Activated T-cell treated with anti-CD3 and anti-CD28 coated beads, Interleukin-2, amount 50 U/mL, for 4 hours (primary cell): ENCODE measurements around the gene AUTS2. TPM values are rescaled to one million over a fixed set of nuclear protein-coding genes. Genes with fewer than 3 reads are reported as not detected.

Source experiments
- ATAC-seq, 2 donors: fragments of 200-7000 bp; cut with Tn5 transposase; one replicate each; pipeline ENCODE4 v1.10.0; 2021
- DNase-seq: peaks from one replicate; pipeline ENCODE4 v3.0.0-alpha.2; 2020
- H3K27me3 Mint-ChIP-seq: one replicate; pipeline ENCODE4 v1.8.0; 2021; ENCODE audit warnings: low read depth, mixed read lengths
- H3K36me3 Mint-ChIP-seq: one replicate; pipeline ENCODE4 v1.8.0; 2022; ENCODE audit warnings: mixed read lengths; ENCODE audit not compliant: insufficient read depth
- H3K4me1 Mint-ChIP-seq: one replicate; pipeline ENCODE4 v1.8.0; 2021; ENCODE audit warnings: low read depth, mixed read lengths
- H3K4me3 Mint-ChIP-seq: one replicate; pipeline ENCODE4 v1.8.0; 2021; ENCODE audit warnings: mild to moderate bottlenecking, moderate library complexity, mixed read lengths
- H3K9me3 Mint-ChIP-seq: one replicate; pipeline ENCODE4 v1.8.0; 2021; ENCODE audit warnings: mixed read lengths
- total RNA-seq, 3 donors: library from RNA; stranded (reverse); gene quantifications; one replicate each; pipeline ENCODE4 v1.2.1, GENCODE V29; 2021

The AUTS2 gene
- total RNA-seq, 3 donors from 2014 or later = 1.4 to 4.4 (median 2.8) TPM

- no peaks in the 10 kb centered on the region for H3K4me1 Mint-ChIP-seq
- DNase-seq (no peak), ATAC-seq (no peak)
- no peaks in the 10 kb centered on the region for H3K27me3 Mint-ChIP-seq
- no peaks in the 10 kb centered on the region for H3K36me3 Mint-ChIP-seq
- no peaks in the 10 kb centered on the region for H3K9me3 Mint-ChIP-seq
- no peak overlapping the region for H3K4me3 Mint-ChIP-seq
Observed at GRCh38 chr7:70044525-70044924, 446.2 kb downstream of the AUTS2 start.

- H3K4me1 Mint-ChIP-seq = no peaks in the 10 kb centered on the region
- H3K9me3 Mint-ChIP-seq = no peaks in the 10 kb centered on the region
- no peaks in the 10 kb centered on the region for H3K27me3 Mint-ChIP-seq
- H3K4me3 Mint-ChIP-seq = no peak overlapping the region
- ATAC-seq = no peak
- H3K36me3 Mint-ChIP-seq = no peaks in the 10 kb centered on the region
- DNase-seq = no peak
Observed at GRCh38 chr7:70044981-70045380, 446.7 kb downstream of the AUTS2 start.

GRCh38 chr7:70047384-70047783 is 449.1 kb downstream of the AUTS2 start:
- H3K9me3 Mint-ChIP-seq = no peaks in the 10 kb centered on the region
- no peaks in the 10 kb centered on the region for H3K36me3 Mint-ChIP-seq
- no peaks in the 10 kb centered on the region for H3K27me3 Mint-ChIP-seq

GRCh38 chr7:70047891-70048448 is 449.7 kb downstream of the AUTS2 start:
- H3K4me1 Mint-ChIP-seq = no peaks in the 10 kb centered on the region
- no peaks in the 10 kb centered on the region for H3K9me3 Mint-ChIP-seq
- no peaks in the 10 kb centered on the region for H3K36me3 Mint-ChIP-seq
- ATAC-seq = no peak
- H3K4me3 Mint-ChIP-seq = no peak overlapping the region
- no peaks in the 10 kb centered on the region for H3K27me3 Mint-ChIP-seq
- no peak for DNase-seq

More at GRCh38 chr7:70047384-70047783, 449.1 kb downstream of the AUTS2 start:
- no peaks in the 10 kb centered on the region for H3K4me1 Mint-ChIP-seq
- ATAC-seq = no peak
- no peak overlapping the region for H3K4me3 Mint-ChIP-seq
- DNase-seq = no peak

- no peaks in the 10 kb centered on the region for H3K4me1 Mint-ChIP-seq
- H3K4me3 Mint-ChIP-seq = no peak overlapping the region
- DNase-seq (no peak), ATAC-seq (no peak)
- H3K27me3 Mint-ChIP-seq = no peaks in the 10 kb centered on the region
- H3K9me3 Mint-ChIP-seq = no peaks in the 10 kb centered on the region
- H3K36me3 Mint-ChIP-seq = no peaks in the 10 kb centered on the region
Observed at GRCh38 chr7:70051726-70052125, 453.5 kb downstream of the AUTS2 start.

GRCh38 chr7:70052691-70053090 is 454.4 kb downstream of the AUTS2 start:
- Mint-ChIP-seq H3K4me1 (no peaks in the 10 kb centered on the region), H3K9me3 (no peaks in the 10 kb centered on the region), H3K27me3 (no peaks in the 10 kb centered on the region), H3K4me3 (no peak overlapping the region), H3K36me3 (no peaks in the 10 kb centered on the region)
- ATAC-seq (no peak), DNase-seq (no peak)

- H3K9me3 Mint-ChIP-seq = no peaks in the 10 kb centered on the region
Observed at GRCh38 chr7:70053421-70053820, 455.1 kb downstream of the AUTS2 start.

GRCh38 chr7:70053989-70054388 is 455.7 kb downstream of the AUTS2 start:
- Mint-ChIP-seq H3K9me3 (no peaks in the 10 kb centered on the region), H3K27me3 (no peaks in the 10 kb centered on the region), H3K36me3 (no peaks in the 10 kb centered on the region), H3K4me1 (no peaks in the 10 kb centered on the region), H3K4me3 (no peak overlapping the region)
- no peak for ATAC-seq
- no peak for DNase-seq

More at GRCh38 chr7:70053421-70053820, 455.1 kb downstream of the AUTS2 start:
- no peaks in the 10 kb centered on the region for H3K4me1 Mint-ChIP-seq
- DNase-seq (no peak), ATAC-seq (no peak)
- no peaks in the 10 kb centered on the region for H3K36me3 Mint-ChIP-seq
- no peak overlapping the region for H3K4me3 Mint-ChIP-seq
- H3K27me3 Mint-ChIP-seq = no peaks in the 10 kb centered on the region

- no peak for ATAC-seq
- no peaks in the 10 kb centered on the region for H3K36me3 Mint-ChIP-seq
- no peak for DNase-seq
- no peak overlapping the region for H3K4me3 Mint-ChIP-seq
- no peaks in the 10 kb centered on the region for H3K27me3 Mint-ChIP-seq
- no peaks in the 10 kb centered on the region for H3K4me1 Mint-ChIP-seq
- H3K9me3 Mint-ChIP-seq = peaks cover 4% of the 10 kb centered on the region
Observed at GRCh38 chr7:70056363-70056762, 458.1 kb downstream of the AUTS2 start.

- no peaks in the 10 kb centered on the region for H3K36me3 Mint-ChIP-seq
- peaks cover 4% of the 10 kb centered on the region for H3K9me3 Mint-ChIP-seq
- no peaks in the 10 kb centered on the region for H3K4me1 Mint-ChIP-seq
- no peaks in the 10 kb centered on the region for H3K27me3 Mint-ChIP-seq
- ATAC-seq = no peak
- DNase-seq = no peak
- H3K4me3 Mint-ChIP-seq = no peak overlapping the region
Observed at GRCh38 chr7:70060298-70061068, 462.2 kb downstream of the AUTS2 start.

GRCh38 chr7:70063371-70063770 is 465.1 kb downstream of the AUTS2 start:
- Mint-ChIP-seq H3K4me3 (no peak overlapping the region), H3K4me1 (no peaks in the 10 kb centered on the region), H3K36me3 (no peaks in the 10 kb centered on the region), H3K9me3 (peaks cover 4% of the 10 kb centered on the region), H3K27me3 (no peaks in the 10 kb centered on the region)
- ATAC-seq (no peak), DNase-seq (no peak)

GRCh38 chr7:70063927-70064326 is 465.7 kb downstream of the AUTS2 start:
- no peak overlapping the region for H3K4me3 Mint-ChIP-seq
- H3K4me1 Mint-ChIP-seq = no peaks in the 10 kb centered on the region
- ATAC-seq (no peak), DNase-seq (no peak)
- H3K9me3 Mint-ChIP-seq = peaks cover 4% of the 10 kb centered on the region
- H3K36me3 Mint-ChIP-seq = no peaks in the 10 kb centered on the region
- no peaks in the 10 kb centered on the region for H3K27me3 Mint-ChIP-seq

GRCh38 chr7:70066844-70067243 is 468.6 kb downstream of the AUTS2 start:
- no peak for DNase-seq
- Mint-ChIP-seq H3K9me3 (no peaks in the 10 kb centered on the region), H3K4me3 (no peak overlapping the region), H3K4me1 (no peaks in the 10 kb centered on the region), H3K36me3 (no peaks in the 10 kb centered on the region), H3K27me3 (no peaks in the 10 kb centered on the region)
- no peak for ATAC-seq

GRCh38 chr7:70068531-70068930 is 470.3 kb downstream of the AUTS2 start:
- H3K36me3 Mint-ChIP-seq = no peaks in the 10 kb centered on the region
- H3K9me3 Mint-ChIP-seq = no peaks in the 10 kb centered on the region
- H3K27me3 Mint-ChIP-seq = no peaks in the 10 kb centered on the region
- no peak for DNase-seq
- no peak for ATAC-seq
- H3K4me1 Mint-ChIP-seq = no peaks in the 10 kb centered on the region
- H3K4me3 Mint-ChIP-seq = no peak overlapping the region

GRCh38 chr7:70069977-70070376 is 471.7 kb downstream of the AUTS2 start:
- no peak overlapping the region for H3K4me3 Mint-ChIP-seq
- no peaks in the 10 kb centered on the region for H3K9me3 Mint-ChIP-seq
- no peaks in the 10 kb centered on the region for H3K27me3 Mint-ChIP-seq
- no peaks in the 10 kb centered on the region for H3K4me1 Mint-ChIP-seq
- H3K36me3 Mint-ChIP-seq = no peaks in the 10 kb centered on the region
- ATAC-seq (no peak), DNase-seq (no peak)
